ENCODE data around the gene RIMOC1. TPM values are rescaled to one million over a fixed set of nuclear protein-coding genes. Genes with fewer than 3 reads are reported as not detected.

The RIMOC1 gene
- total RNA-seq, 1 donor from 2014 or later: 30.2 TPM

GRCh38 chr5:41921874-41922273, 17.7 kb downstream of the RIMOC1 start:
- intact Hi-C loops (cut with micrococcal nuclease): no loop called here
- DNase-seq (no peak), ATAC-seq (ENCODE audit: low read depth) (no peak)
- H3K36me3 Mint-ChIP-seq (ENCODE audit: low read depth): peaks cover 45% of the 10 kb centered on the region
- CTCF ChIA-PET: no interaction called here
- no peak for TF ChIP-seq CTCF (IDR thresholded peaks at IDR 0.05)
- POLR2A ChIA-PET: interaction anchor here (0.9 kb wide), 1 partner anchor 51 kb away, joined by 3 read pairs; the partner anchor contains the start of gene OXCT1
- H3K27me3 Mint-ChIP-seq: no peaks in the 10 kb centered on the region
- H3K4me3 Mint-ChIP-seq: no peak overlapping the region
- H3K9me3 Mint-ChIP-seq: no peaks in the 10 kb centered on the region
- H3K27ac Mint-ChIP-seq: no peak overlapping the region
- H3K4me1 Mint-ChIP-seq: peaks cover 26% of the 10 kb centered on the region

- no peaks in the 10 kb centered on the region for H3K27me3 Mint-ChIP-seq
- TF ChIP-seq CTCF (IDR thresholded peaks at IDR 0.05): no peak
- peaks cover 25% of the 10 kb centered on the region for H3K36me3 Mint-ChIP-seq (ENCODE audit: low read depth)
- intact Hi-C loops (cut with micrococcal nuclease): no loop called here
- H3K4me1 Mint-ChIP-seq: peaks cover 24% of the 10 kb centered on the region
- H3K4me3 Mint-ChIP-seq: peak overlapping the region; percentile 93
- ChIA-PET CTCF (interaction anchor here (1.5 to 2.1 kb wide), 2 partner anchors 20 to 68 kb away, joined by 7 read pairs; partner anchors contain the start of gene RIMOC1), POLR2A (interaction anchor here (1.0 to 2.4 kb wide), 8 partner anchors 20 to 1559 kb away, joined by 3 to 74 read pairs (median 6); partner anchors contain the start of genes OXCT1, RIMOC1, TMEM267 and ZNF131)
- DNase-seq (no peak), ATAC-seq (ENCODE audit: low read depth) (no peak)
- peak overlapping the region; percentile 97 for H3K27ac Mint-ChIP-seq
- H3K9me3 Mint-ChIP-seq: no peaks in the 10 kb centered on the region
Observed at GRCh38 chr5:41924526-41924871, 20.4 kb downstream of the RIMOC1 start.

- ChIA-PET CTCF (interaction anchor here (1.2 to 2.1 kb wide), 3 partner anchors 21 to 132 kb away, joined by 3 to 7 read pairs (median 7); partner anchors contain the start of gene RIMOC1), POLR2A (interaction anchor here (0.8 to 2.4 kb wide), 11 partner anchors 20 to 1559 kb away, joined by 3 to 74 read pairs (median 3); partner anchors contain the start of genes OXCT1, RIMOC1, TMEM267 and ZNF131)
- peaks cover 23% of the 10 kb centered on the region for H3K36me3 Mint-ChIP-seq (ENCODE audit: low read depth)
- TF ChIP-seq CTCF (IDR thresholded peaks at IDR 0.05): no peak
- DNase-seq (peak; percentile 82), ATAC-seq (ENCODE audit: low read depth) (peak; percentile 95)
- peaks cover 24% of the 10 kb centered on the region for H3K4me1 Mint-ChIP-seq
- H3K27ac Mint-ChIP-seq: peak within 1 kb of the TSS; percentile 97
- intact Hi-C loops (cut with micrococcal nuclease): loop anchor here (1.0 to 5.0 kb wide), 9 partner anchors 21 to 1632 kb away; partner anchors contain the start of genes HMGCS1, OXCT1, PAIP1 and RIMOC1
- H3K9me3 Mint-ChIP-seq: no peaks in the 10 kb centered on the region
- peak within 1 kb of the TSS; percentile 93 for H3K4me3 Mint-ChIP-seq
- no peaks in the 10 kb centered on the region for H3K27me3 Mint-ChIP-seq
Observed at GRCh38 chr5:41924872-41925554, 20.9 kb downstream of the RIMOC1 start, which contains the start of gene FBXO4. Gene FBXO4, plus strand, starts transcription at chr5:41925281. Its CDS starts 29 bp downstream, at chr5:41925310.

GRCh38 chr5:41925555-41925951, 21.4 kb downstream of the RIMOC1 start:
- H3K4me3 Mint-ChIP-seq: peak overlapping the region; percentile 93
- peak overlapping the region; percentile 97 for H3K27ac Mint-ChIP-seq
- peaks cover 22% of the 10 kb centered on the region for H3K36me3 Mint-ChIP-seq (ENCODE audit: low read depth)
- no peak for ATAC-seq (ENCODE audit: low read depth)
- ChIA-PET POLR2A (interaction anchor here (0.8 to 2.4 kb wide), 12 partner anchors 21 to 1558 kb away, joined by 3 to 74 read pairs (median 3); partner anchors contain the start of genes OXCT1, RIMOC1, TMEM267 and ZNF131), CTCF (interaction anchor here (1.2 to 2.1 kb wide), 3 partner anchors 21 to 132 kb away, joined by 3 to 7 read pairs (median 7); partner anchors contain the start of gene RIMOC1)
- no peaks in the 10 kb centered on the region for H3K9me3 Mint-ChIP-seq
- no peaks in the 10 kb centered on the region for H3K27me3 Mint-ChIP-seq
- intact Hi-C loops (cut with micrococcal nuclease): loop anchor here (1.0 to 5.0 kb wide), 9 partner anchors 21 to 1632 kb away; partner anchors contain the start of genes HMGCS1, OXCT1, PAIP1 and RIMOC1
- peaks cover 24% of the 10 kb centered on the region for H3K4me1 Mint-ChIP-seq
- no peak for DNase-seq
- TF ChIP-seq CTCF (IDR thresholded peaks at IDR 0.05): no peak

GRCh38 chr5:41927604-41928003, 23.5 kb downstream of the RIMOC1 start:
- no peak overlapping the region for H3K4me3 Mint-ChIP-seq
- no peak overlapping the region for H3K27ac Mint-ChIP-seq
- no peak for TF ChIP-seq CTCF (IDR thresholded peaks at IDR 0.05)
- CTCF ChIA-PET: interaction anchor here (1.5 kb wide), 1 partner anchor 71 kb away, joined by 5 read pairs; no protein-coding TSS in a partner anchor
- H3K27me3 Mint-ChIP-seq: no peaks in the 10 kb centered on the region
- DNase-seq (no peak), ATAC-seq (ENCODE audit: low read depth) (no peak)
- POLR2A ChIA-PET: interaction anchor here (1.2 kb wide), 1 partner anchor 10 kb away, joined by 4 read pairs; no protein-coding TSS in a partner anchor
- peaks cover 19% of the 10 kb centered on the region for H3K4me1 Mint-ChIP-seq
- no peaks in the 10 kb centered on the region for H3K9me3 Mint-ChIP-seq
- peaks cover 27% of the 10 kb centered on the region for H3K36me3 Mint-ChIP-seq (ENCODE audit: low read depth)
- intact Hi-C loops (cut with micrococcal nuclease): loop anchor here (5.0 kb wide), 2 partner anchors 1385 to 1630 kb away; partner anchors contain the start of genes HMGCS1 and PAIP1

Measured in activated B cell treated with CpG ODN at 0.5 μM for 24 hours (primary cell).